Stomach (tissue), 9 donors: Measurements from ENCODE around the gene CREB5. TPM values are rescaled to one million over a fixed set of nuclear protein-coding genes. Genes with fewer than 3 reads are reported as not detected.

Source experiments
- DNase-seq, 2 donors: peaks; one replicate each; pipeline versions ENCODE4 v3.0.0 to v3.0.0-alpha.2; 2013 to 2019
- H3K27ac ChIP-seq, 5 donors: fragments of 200-600 bp in 4 of 5; sonication (generic) in 4 of 5; one replicate each; pipeline ENCODE4 v1.5.1; 2013 to 2019; ENCODE audit warnings: mild to moderate bottlenecking in 1 of 5, moderate library complexity in 1 of 5
- H3K27me3 ChIP-seq, 3 donors: fragments of 200-600 bp; sonication (generic); one replicate each; pipeline ENCODE4 v1.5.1; 2017 to 2019; ENCODE audit warnings: mixed run types in 1 of 3
- H3K36me3 ChIP-seq, 4 donors: fragments of 200-600 bp; sonication (generic); 1 replicate in 3 of 4; 2 replicates in 1 of 4; pipeline ENCODE4 v1.5.1; 2016 to 2019
- H3K4me1 ChIP-seq, 4 donors: fragments of 200-600 bp; sonication (generic); one replicate each; pipeline ENCODE4 v1.5.1; 2016 to 2019
- H3K4me3 ChIP-seq, 4 donors: fragments of 200-600 bp; sonication (generic) in 3 of 4; one replicate each; pipeline ENCODE4 v1.5.1; 2016 to 2019; ENCODE audit warnings: mild to moderate bottlenecking in 1 of 4
- H3K9me3 ChIP-seq, 4 donors: fragments of 200-600 bp; sonication (generic); one replicate each; pipeline ENCODE4 v1.5.1; 2016 to 2019
- EP300 ChIP-seq: sonication (generic); formaldehyde crosslinking; IDR thresholded peaks from one replicate; pipeline ENCODE4 v1.6.1; 2017; ENCODE audit warnings: antibody characterized with exemption
- POLR2A ChIP-seq, 4 donors: fragments of 450-650 bp; IDR thresholded peaks; one replicate each; pipeline ENCODE4 v1.6.1; 2016; ENCODE audit warnings: antibody characterized with exemption in 4 of 4, control low read depth in 2 of 4, mild to moderate bottlenecking in 1 of 4, moderate library complexity in 1 of 4
- POLR2AphosphoS5 ChIP-seq, 3 donors: sonication (generic); formaldehyde crosslinking; IDR thresholded peaks; one replicate each; pipeline ENCODE4 v1.6.1; 2016; ENCODE audit warnings: antibody characterized with exemption in 3 of 3
- WGBS, 5 donors: extraction: QIAGEN DNeasy Blood & Tissue Kit in 3 of 5; methylation state at CpG; one replicate each; pipeline versions ENCODE4 v1.1.5 to v1.1.7; 2013 to 2018; 5-methylcytosine and 5-hydroxymethylcytosine counted together
- intact Hi-C: fragments of 100-400 bp; cut with DNase I; formaldehyde crosslinking; loops from one replicate; pipeline ENCODE4 v1.15.1; 2023; ENCODE audit warnings: low total_unique reads
- polyA plus RNA-seq, 3 donors: library from polyadenylated mRNA; stranded (reverse); fragments of 200-250 nt; gene quantifications; one replicate each; pipeline ENCODE4 v1.2.3, GENCODE V29; 2013
- total RNA-seq, 5 donors: library from RNA; depleted of rRNA; stranded (reverse); fragments of >200 nt; gene quantifications; one replicate each; pipeline versions ENCODE4 v1.1.0 to v1.2.3, GENCODE V29; 2014 to 2016
- TF ChIP-seq, protein P1 (sequence below), 7 experiments: fragments of 450-650 bp in 4 of 7; fragments of 200-600 bp in 3 of 7; sonication (generic) in 3 of 7; IDR thresholded peaks; one replicate each; pipeline ENCODE4 v1.5.1; 2016 to 2019; ENCODE audit warnings: antibody characterized with exemption in 7 of 7, control low read depth in 2 of 7, mild to moderate bottlenecking in 1 of 7
- donor health status: healthy with polysubstance abuse.
- donor health status: Bipolar disorder and iron deficiency.
- donor health status: healthy.

The CREB5 gene
- total and polyA plus RNA-seq, 8 donors = 0.68 to 30.3 (median 1.5) TPM; not detected in 1

DNA sequence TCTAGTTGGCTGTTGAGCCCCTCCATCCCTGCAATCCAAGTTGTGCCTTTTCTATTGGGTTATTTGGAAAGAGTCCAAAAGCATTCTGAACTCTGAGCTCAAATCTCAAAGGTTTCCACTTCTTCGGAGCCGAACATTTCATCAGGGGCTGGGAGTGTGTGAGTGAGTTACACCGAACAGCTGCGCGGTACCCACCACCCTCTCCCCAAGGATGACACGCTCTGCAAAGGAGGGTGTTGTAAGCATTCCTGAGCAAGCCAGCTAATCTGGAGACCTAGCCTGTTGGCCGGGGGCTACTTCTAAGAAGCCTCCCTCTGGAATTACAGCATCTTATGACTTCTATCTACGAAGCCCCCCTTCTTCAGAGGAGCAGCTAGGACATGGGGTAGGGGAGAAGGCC, 270.5 kb downstream of the CREB5 start:
- Histone ChIP-seq H3K4me3 (no peak overlapping the region), H3K36me3 (no peaks in the 10 kb centered on the region), H3K9me3 (no peaks in the 10 kb centered on the region), H3K27me3 (no peaks in the 10 kb centered on the region), H3K4me1 (peaks cover 0 to 28% (median 12%) of the 10 kb centered on the region in 4 donors), H3K27ac (no peak overlapping the region)
- intact Hi-C loops = no loop called here
- DNase-seq = no peak
- 83 to 95% (median 87%) methylated on average over 8 of the region's 8 CpGs for WGBS, 5 donors
- no peak for TF ChIP-seq POLR2AphosphoS5 (IDR thresholded peaks at IDR 0.05)
- TF ChIP-seq EP300 = no peak
- TF ChIP-seq, protein P1, sequence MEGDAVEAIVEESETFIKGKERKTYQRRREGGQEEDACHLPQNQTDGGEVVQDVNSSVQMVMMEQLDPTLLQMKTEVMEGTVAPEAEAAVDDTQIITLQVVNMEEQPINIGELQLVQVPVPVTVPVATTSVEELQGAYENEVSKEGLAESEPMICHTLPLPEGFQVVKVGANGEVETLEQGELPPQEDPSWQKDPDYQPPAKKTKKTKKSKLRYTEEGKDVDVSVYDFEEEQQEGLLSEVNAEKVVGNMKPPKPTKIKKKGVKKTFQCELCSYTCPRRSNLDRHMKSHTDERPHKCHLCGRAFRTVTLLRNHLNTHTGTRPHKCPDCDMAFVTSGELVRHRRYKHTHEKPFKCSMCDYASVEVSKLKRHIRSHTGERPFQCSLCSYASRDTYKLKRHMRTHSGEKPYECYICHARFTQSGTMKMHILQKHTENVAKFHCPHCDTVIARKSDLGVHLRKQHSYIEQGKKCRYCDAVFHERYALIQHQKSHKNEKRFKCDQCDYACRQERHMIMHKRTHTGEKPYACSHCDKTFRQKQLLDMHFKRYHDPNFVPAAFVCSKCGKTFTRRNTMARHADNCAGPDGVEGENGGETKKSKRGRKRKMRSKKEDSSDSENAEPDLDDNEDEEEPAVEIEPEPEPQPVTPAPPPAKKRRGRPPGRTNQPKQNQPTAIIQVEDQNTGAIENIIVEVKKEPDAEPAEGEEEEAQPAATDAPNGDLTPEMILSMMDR (IDR thresholded peaks at IDR 0.05) = no peak
- no peak for TF ChIP-seq POLR2A (IDR thresholded peaks at IDR 0.05)

DNA sequence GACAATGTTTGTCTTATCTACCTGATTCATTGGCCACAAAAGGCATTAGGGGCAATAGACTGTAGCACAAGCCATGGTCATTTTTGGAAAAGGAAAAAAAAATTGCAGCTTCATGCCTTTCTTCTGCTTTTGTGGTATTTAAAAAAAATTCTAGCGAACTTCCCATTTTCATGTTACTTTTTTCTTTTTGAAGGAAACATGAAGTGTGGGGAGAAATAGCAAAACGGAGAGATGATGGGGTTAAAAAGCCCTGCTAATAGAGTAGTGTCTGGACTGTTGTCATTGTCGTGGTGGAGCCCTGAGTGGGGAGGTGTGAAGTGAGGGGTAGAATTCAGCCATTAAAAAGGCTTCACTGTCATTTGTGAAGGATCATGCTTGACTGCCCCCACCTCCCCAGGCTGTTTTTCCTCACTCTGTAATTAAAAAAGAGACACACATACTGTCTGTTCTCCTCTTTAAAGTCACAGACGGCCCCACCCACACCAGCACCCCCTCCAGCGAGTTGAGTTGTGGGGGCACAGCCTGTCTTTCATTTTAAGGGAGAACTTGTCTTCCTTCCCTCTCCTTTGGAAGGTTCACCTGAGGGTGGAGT, 272.4 kb downstream of the CREB5 start:
- H3K27ac ChIP-seq = peak overlapping the region in 4 of 5 donors; percentile 63 to 85 (median 83)
- intact Hi-C loops = no loop called here
- H3K4me1 ChIP-seq = peaks cover 0 to 28% (median 12%) of the 10 kb centered on the region in 4 donors
- WGBS, 5 donors = 52 to 66% (median 56%) methylated on average over 5 of the region's 5 CpGs
- DNase-seq = no peak
- peak overlapping the region in 1 of 4 donors; percentile 40 for H3K4me3 ChIP-seq
- no peaks in the 10 kb centered on the region for H3K9me3 ChIP-seq
- no peaks in the 10 kb centered on the region for H3K36me3 ChIP-seq
- no peak for TF ChIP-seq EP300
- TF ChIP-seq POLR2AphosphoS5 (IDR thresholded peaks at IDR 0.05) = no peak
- TF ChIP-seq, protein P1 (IDR thresholded peaks at IDR 0.05) = no peak
- no peak for TF ChIP-seq POLR2A (IDR thresholded peaks at IDR 0.05)
- no peaks in the 10 kb centered on the region for H3K27me3 ChIP-seq

DNA sequence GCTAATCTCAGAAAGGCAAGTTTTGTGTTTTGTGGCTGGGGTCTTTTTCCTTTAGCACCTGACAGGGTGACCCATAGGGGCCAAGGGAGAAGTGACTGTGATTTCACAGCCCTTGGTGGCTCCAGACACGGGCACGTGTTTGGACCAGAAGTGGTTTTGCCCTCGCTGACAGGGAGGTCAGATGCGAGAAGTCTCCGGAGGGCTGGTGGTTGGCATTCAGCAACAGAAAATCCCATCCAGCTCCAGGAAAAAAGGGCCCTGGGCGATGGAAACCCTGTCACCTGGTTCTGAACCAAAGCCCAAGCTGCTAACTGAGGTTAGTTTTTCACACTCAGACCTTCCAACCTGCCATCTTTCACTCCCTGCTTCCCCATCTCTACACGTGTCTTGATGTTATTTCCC, 272.9 kb downstream of the CREB5 start:
- Histone ChIP-seq H3K36me3 (no peaks in the 10 kb centered on the region), H3K9me3 (no peaks in the 10 kb centered on the region), H3K4me3 (peak overlapping the region in 2 of 4 donors; percentile 32 to 40), H3K27ac (peak overlapping the region in 4 of 5 donors; percentile 63 to 85 (median 83)), H3K4me1 (peaks cover 0 to 28% (median 12%) of the 10 kb centered on the region in 4 donors), H3K27me3 (no peaks in the 10 kb centered on the region)
- TF ChIP-seq POLR2A (IDR thresholded peaks at IDR 0.05) (no peak), EP300 (no peak), POLR2AphosphoS5 (IDR thresholded peaks at IDR 0.05) (no peak)
- TF ChIP-seq, protein P1 (IDR thresholded peaks at IDR 0.05) = no peak
- DNase-seq = no peak
- WGBS, 5 donors = 44 to 56% (median 49%) methylated on average over 7 of the region's 7 CpGs
- intact Hi-C loops = no loop called here

DNA sequence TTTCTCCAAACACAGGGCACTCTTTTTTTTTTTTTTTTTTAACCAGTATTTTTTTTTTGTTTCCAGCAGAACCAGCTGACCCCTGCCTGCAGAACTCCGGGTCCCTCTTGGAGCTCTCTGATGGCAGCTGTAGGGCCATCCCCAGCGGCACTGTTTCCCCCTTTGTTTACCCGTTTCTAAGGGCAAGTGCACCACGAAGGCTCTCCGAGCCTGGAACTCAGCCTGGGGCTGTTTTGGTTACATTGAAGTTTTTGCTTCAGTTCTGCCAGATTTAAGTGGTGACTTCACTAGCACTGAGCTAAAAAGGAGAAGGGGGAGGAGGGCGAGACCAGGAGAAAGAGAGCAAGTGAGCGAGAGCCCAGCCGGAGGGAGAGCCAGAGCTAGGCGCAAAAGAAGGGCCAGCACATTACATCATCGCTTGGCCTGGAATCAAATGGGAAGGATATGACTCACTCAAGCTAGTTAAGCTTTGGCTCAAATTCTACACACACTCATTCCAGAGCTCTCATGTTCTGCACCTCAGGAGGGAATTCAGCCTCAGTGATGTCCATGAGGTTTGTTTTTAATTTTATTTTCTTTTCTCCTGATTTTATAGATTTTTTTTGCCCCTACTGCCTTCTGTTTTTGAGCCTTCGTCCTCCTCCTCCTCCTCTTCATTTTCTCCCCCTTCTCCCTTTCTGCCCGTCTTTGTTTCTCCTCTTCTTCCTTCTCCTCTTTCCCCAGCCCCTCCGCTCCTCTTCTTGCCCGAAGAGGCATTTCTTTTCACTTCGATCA, 273.5 kb downstream of the CREB5 start:
- no peaks in the 10 kb centered on the region for H3K27me3 ChIP-seq
- H3K4me1 ChIP-seq = peaks cover 0 to 28% (median 12%) of the 10 kb centered on the region in 4 donors
- TF ChIP-seq EP300 (peak; percentile 55), POLR2A (IDR thresholded peaks at IDR 0.05) (peak in 1 of 4 donors; percentile 27), POLR2AphosphoS5 (IDR thresholded peaks at IDR 0.05) (peak; percentile 88 to 96 (median 94))
- TF ChIP-seq, protein P1 (IDR thresholded peaks at IDR 0.05) = no peak
- DNase-seq = peak; percentile 88 to 98
- intact Hi-C loops = no loop called here
- H3K36me3 ChIP-seq = no peaks in the 10 kb centered on the region
- 2 to 4% (median 3%) methylated on average over 15 of the region's 15 CpGs for WGBS, 5 donors
- H3K4me3 ChIP-seq = peak overlapping the region; percentile 32 to 44 (median 39)
- peak overlapping the region; percentile 28 to 85 (median 83) for H3K27ac ChIP-seq
- no peaks in the 10 kb centered on the region for H3K9me3 ChIP-seq
